ENCODE results near the gene ANKRD17. TPM values are rescaled to one million over a fixed set of nuclear protein-coding genes. Genes with fewer than 3 reads are reported as not detected.

Gene ANKRD17
- total and polyA plus RNA-seq, 2 donors (not counting 3 experiments of a cell fraction or from before 2014, with no cell fraction given), result 33.3 to 64.4 TPM

DNA sequence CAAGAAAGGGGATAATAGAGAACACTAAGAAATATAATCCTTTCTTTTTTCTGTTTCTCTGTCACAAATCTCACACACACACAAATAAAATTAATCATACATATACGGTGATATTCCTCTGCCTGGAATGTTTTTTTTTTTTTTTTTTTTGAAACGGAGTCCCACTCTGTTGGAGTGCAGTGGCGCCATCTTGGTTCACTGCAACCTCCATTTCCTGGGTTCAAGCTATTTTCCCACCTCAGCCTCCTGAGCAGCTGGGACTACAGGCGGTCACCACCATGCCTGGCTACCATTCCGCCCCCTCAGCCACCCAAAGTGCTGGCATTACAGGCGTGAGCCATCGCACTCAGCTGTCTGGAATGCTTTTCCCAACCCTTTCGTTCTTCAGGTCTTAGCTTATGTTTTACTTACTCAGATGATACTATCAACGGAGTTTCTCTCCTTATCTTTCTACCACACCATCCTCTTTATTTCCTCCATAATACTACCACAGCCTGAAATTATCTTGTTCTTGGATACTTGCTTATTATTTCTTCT is 69.3 kb downstream of the ANKRD17 start:
- Histone ChIP-seq H3K79me2 (ENCODE audit: control insufficient read depth, insufficient read depth, low read length) (peaks cover 70% of the 10 kb centered on the region), H4K20me1 (replicated peaks; ENCODE audit: control insufficient read depth, extremely low read depth, insufficient read depth, low read length) (no peaks in the 10 kb centered on the region), H2AFZ (ENCODE audit: low read depth, low read length) (no peak overlapping the region), H3K4me1 (ENCODE audit: control insufficient read depth, extremely low read depth, insufficient read depth, low read length) (peaks cover 18% of the 10 kb centered on the region), H3K27me3 (ENCODE audit: control insufficient read depth in 2 of 2, insufficient read depth in 2 of 2, low read length in 2 of 2) (no peaks in the 10 kb centered on the region), H3K9me1 (replicated peaks; ENCODE audit: control insufficient read depth, extremely low read depth, insufficient read depth, low read length) (no peaks in the 10 kb centered on the region), H3K4me2 (ENCODE audit: insufficient read depth, low read length) (no peak overlapping the region), H3K27ac (ENCODE audit: insufficient read depth, low read depth, low read length) (no peak overlapping the region), H3K9ac (replicated peaks; ENCODE audit: extremely low read depth, insufficient read depth, low read length) (no peak overlapping the region), H3K9me3 (replicated peaks; ENCODE audit: control insufficient read depth, insufficient read depth, low read length) (no peaks in the 10 kb centered on the region), H3K4me3 (replicated peaks in 1 of 3; ENCODE audit: insufficient read depth in 1 of 3, low read depth in 1 of 3, low read length in 3 of 3) (no peak overlapping the region), H3K36me3 (ENCODE audit: control insufficient read depth in 2 of 2, extremely low read depth in 1 of 2, insufficient read depth in 2 of 2, low read length in 2 of 2) (no peaks in the 10 kb centered on the region)
- DNase-seq (ENCODE audit: low read depth, low spot score) (peak; percentile 37), FAIRE-seq (no peak)
- intact Hi-C loops (cut with micrococcal nuclease), result no loop called here
- no peak for TF ChIP-seq JUN (IDR thresholded peaks at IDR 0.05; ENCODE audit: borderline replicate concordance, insufficient read depth, insufficient read length, low read depth)
- no peak for TF ChIP-seq EZH2 (IDR thresholded peaks at IDR 0.05; ENCODE audit: borderline replicate concordance, low read depth, low read length, severe bottlenecking)
- no peak for TF ChIP-seq POLR2AphosphoS5 (IDR thresholded peaks at IDR 0.05; ENCODE audit: insufficient read depth, low read depth, low read length)
- TF ChIP-seq, protein P1, sequence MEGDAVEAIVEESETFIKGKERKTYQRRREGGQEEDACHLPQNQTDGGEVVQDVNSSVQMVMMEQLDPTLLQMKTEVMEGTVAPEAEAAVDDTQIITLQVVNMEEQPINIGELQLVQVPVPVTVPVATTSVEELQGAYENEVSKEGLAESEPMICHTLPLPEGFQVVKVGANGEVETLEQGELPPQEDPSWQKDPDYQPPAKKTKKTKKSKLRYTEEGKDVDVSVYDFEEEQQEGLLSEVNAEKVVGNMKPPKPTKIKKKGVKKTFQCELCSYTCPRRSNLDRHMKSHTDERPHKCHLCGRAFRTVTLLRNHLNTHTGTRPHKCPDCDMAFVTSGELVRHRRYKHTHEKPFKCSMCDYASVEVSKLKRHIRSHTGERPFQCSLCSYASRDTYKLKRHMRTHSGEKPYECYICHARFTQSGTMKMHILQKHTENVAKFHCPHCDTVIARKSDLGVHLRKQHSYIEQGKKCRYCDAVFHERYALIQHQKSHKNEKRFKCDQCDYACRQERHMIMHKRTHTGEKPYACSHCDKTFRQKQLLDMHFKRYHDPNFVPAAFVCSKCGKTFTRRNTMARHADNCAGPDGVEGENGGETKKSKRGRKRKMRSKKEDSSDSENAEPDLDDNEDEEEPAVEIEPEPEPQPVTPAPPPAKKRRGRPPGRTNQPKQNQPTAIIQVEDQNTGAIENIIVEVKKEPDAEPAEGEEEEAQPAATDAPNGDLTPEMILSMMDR (IDR thresholded peaks at IDR 0.05; ENCODE audit: extremely low read depth in 1 of 2, insufficient read depth in 1 of 2, low read depth in 1 of 2, low read length in 2 of 2), result no peak
- no peak for TF ChIP-seq GATA2 (IDR thresholded peaks at IDR 0.05; ENCODE audit: insufficient read depth, insufficient read length, low read depth, low read length)
- TF ChIP-seq POLR2A (IDR thresholded peaks at IDR 0.05; ENCODE audit: low read depth, low read length), result no peak
- no peak for TF ChIP-seq FOS (IDR thresholded peaks at IDR 0.05; ENCODE audit: borderline replicate concordance, insufficient read depth, low read length)
- TF ChIP-seq MYC (IDR thresholded peaks at IDR 0.05; ENCODE audit: low read depth, low read length), result no peak
- ChIA-PET POLR2A (interaction anchor here (0.7 kb wide), 1 partner anchor 16 kb away, joined by 6 read pairs; no protein-coding TSS in a partner anchor), CTCF (interaction anchor here (1.3 kb wide), 1 partner anchor 34 kb away, joined by 3 read pairs; no protein-coding TSS in a partner anchor)
- dilution Hi-C loops (cut with MboI; ENCODE audit: extremely low pct_ligation_motif_present, low sequenced_read_pairs), result no loop called here
- BruUV-seq (replicated peaks), result no TSS peak
